HFF-Myc (cell line): ENCODE results near the gene IGSF9B.

Experiments
- DNase-seq: peaks from one replicate; pipeline ENCODE4 v3.0.0-alpha.2; 2011; ENCODE audit warnings: low read depth; ENCODE audit errors: extremely low read depth
- H3K4me3 ChIP-seq: replicated peaks from 2 replicates; pipeline ENCODE4 v1.5.1; 2011; ENCODE audit warnings: low read depth, mild to moderate bottlenecking, control low read depth, low read length
- CTCF ChIP-seq: IDR thresholded peaks from 2 replicates; pipeline ENCODE4 v1.5.1; 2012; ENCODE audit warnings: mild to moderate bottlenecking, low read depth, low read length, control low read depth; ENCODE audit errors: missing control alignments

Gene IGSF9B

GRCh38 chr11:133946541-133947318 lies 10.0 kb downstream of the IGSF9B start:
- H3K4me3 ChIP-seq, result no peak overlapping the region
- DNase-seq, result no peak
- no peak for TF ChIP-seq CTCF

- no peak for DNase-seq
- no peak overlapping the region for H3K4me3 ChIP-seq
These were observed 10.7 kb downstream of the IGSF9B start for GRCh38 chr11:133946051-133946450.

GRCh38 chr11:133945087-133945974 lies 11.4 kb downstream of the IGSF9B start:
- DNase-seq, result no peak
- H3K4me3 ChIP-seq, result no peak overlapping the region
- no peak for TF ChIP-seq CTCF

More at GRCh38 chr11:133946051-133946450, 10.7 kb downstream of the IGSF9B start:
- TF ChIP-seq CTCF, result no peak

GRCh38 chr11:133943950-133944698 lies 12.6 kb downstream of the IGSF9B start:
- DNase-seq, result no peak
- H3K4me3 ChIP-seq, result no peak overlapping the region
- no peak for TF ChIP-seq CTCF

GRCh38 chr11:133942577-133942976 lies 14.2 kb downstream of the IGSF9B start:
- DNase-seq, result no peak
- no peak for TF ChIP-seq CTCF
- H3K4me3 ChIP-seq, result no peak overlapping the region

GRCh38 chr11:133941546-133941945 lies 15.2 kb downstream of the IGSF9B start:
- no peak for TF ChIP-seq CTCF
- DNase-seq, result no peak
- H3K4me3 ChIP-seq, result no peak overlapping the region
